GM21737 (cell line): Measurements from ENCODE around the gene ASCC1.
"Not testable (repeated sequence)": the region's sequence is repeated elsewhere in the genome, so short reads cannot be mapped to it uniquely, and the experiment has no call there.

ENCODE experiments used
- ATAC-seq: cut with Tn5 transposase; IDR thresholded peaks from one replicate; pipeline ENCODE4 v1.9.1; 2021; ENCODE audit warnings: mild to moderate bottlenecking, moderate library complexity; ENCODE audit not compliant: unreplicated experiment

The ASCC1 gene

DNA sequence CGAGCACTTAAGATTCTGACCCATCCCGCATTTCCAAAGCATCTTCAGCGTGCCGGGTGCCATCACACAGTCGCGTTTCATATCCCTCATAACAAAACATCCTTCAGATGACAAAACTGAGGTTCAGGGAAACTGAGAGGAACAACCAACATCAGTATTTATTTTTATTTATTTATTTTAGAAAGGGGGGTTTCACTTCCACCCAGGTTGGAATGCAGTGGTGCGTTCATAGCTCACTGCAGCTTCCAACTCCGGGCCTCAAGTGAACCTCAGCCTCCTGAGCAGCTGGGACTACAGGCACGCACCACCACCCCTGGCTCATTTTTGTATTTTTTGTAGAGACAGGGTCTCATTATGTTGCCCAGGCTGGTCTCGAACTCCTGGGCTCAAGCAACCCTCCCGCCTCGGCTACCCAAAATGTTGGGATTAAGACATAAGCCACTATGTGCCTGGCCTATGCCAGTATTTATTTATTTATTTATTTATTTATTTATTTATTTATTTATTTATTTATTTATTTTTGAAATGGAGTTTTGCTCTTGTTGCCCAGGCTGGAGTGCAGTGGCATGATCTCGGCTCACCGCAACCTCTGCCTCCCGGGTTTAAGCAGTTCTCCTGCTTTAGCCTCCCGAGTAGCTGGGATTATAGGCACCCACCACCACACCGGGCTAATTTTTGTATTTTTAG lies 33.2 kb upstream of the ASCC1 start:
- ATAC-seq = peak; percentile 16

DNA sequence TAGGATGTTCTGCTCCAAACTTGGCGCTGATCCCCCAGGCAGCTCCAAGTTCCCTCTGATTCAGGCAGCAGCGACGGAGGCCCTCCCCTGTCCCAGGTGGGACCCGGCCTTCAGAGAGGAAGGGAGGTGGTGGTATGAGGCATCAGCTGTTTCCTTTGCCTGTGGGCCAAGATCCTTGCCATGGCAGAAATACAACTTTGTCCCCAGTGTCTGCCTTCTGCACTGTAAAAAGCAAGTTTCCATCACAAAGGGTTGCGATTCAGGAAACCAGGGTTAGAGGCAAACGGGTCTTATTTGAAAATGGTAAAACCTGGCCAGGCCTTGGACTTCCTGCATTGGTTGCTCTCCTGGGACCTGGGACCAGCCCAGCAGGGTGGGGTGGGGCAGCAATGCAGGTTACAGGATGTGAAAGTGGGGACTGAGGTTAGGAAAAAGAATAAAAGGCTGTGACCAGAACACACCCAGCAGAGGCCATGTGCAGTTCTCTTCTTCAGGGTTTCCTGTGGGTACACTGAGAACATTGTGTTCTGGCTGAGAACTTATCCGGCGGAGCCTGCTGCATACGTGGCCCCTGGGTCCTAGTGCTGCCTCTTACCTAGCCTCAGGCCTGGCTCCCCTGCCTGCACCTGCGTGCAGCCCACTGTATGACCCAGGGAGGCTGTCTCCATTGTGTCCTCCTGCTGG lies 32.5 kb upstream of the ASCC1 start:
- ATAC-seq = peak; percentile 78

DNA sequence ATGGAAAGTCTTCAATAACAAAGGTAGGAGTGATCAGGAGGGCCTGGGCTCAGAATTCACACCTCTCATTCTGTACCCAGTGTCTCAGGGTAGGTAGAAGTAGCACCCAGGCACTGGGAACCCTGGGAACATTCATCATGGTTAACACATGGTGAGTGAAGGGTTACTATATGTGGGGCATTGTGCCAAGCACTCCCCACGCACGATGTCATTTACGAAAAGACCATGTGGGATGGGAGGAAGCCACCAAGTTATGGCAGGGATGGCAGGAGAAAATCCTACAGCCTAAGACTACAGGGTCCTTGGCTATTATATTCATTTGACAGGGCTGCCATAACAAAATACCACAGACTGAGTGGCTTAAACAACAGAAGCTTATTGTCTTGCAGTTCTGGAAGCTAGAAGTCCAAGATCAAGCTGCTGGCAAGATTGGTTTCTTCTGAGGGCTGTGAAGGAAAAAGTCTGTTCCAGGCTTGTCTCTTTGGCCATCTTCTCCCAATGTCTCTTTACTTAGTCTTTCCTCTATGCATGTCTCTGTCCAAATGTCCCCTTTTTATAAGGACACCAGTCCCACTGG lies 30.0 kb upstream of the ASCC1 start:
- no peak for ATAC-seq

DNA sequence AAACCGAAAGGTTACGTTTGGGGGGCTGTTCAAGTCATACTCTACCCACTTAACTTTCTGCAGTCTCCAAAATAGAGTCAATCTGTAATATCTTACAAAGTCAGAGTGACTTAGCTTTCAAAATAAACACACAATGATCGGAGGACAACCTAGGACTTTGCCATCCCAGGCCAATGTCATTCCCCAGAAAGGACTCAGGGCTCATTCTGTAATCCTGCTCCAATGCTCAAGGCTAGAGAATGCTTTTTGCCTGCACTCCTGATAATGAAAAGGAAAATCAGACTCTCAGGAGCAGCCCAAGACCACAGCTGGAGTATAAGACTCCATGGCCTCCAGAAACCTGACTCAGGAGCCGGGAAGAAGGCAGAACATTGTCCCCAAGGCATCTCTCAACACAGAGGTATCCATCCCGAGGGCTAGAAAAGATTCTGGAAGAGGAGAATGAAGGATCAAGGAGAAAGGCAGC lies 28.5 kb upstream of the ASCC1 start:
- ATAC-seq = no peak

DNA sequence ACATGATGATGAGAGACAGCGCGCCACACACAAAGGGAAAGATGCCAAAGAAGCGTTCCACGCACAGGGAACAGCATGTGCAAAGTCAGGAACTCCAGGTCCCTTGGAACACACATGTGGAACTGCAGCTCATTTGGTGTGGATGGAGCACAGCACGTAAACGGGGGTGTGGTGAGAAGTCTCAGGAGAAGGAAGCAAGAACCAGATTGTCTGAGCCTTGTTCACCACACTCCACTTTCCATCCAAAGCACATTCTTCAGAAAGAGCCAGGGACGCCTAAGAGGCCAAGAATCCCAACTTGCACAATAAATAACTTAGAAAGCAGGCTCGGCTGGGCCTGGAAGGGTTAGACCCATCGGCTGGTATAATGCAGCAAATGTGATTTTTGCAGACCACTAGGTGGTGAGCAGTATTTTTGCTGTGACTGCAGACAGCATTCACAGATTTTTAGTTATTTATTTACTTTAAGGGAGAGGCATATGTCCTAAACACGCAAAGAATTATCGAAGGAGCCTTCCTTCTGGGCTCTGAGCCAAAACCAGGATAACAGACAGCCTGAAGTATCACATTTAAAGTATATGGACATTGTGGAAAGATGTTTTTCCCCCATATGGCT lies 27.9 kb upstream of the ASCC1 start:
- ATAC-seq = no peak

DNA sequence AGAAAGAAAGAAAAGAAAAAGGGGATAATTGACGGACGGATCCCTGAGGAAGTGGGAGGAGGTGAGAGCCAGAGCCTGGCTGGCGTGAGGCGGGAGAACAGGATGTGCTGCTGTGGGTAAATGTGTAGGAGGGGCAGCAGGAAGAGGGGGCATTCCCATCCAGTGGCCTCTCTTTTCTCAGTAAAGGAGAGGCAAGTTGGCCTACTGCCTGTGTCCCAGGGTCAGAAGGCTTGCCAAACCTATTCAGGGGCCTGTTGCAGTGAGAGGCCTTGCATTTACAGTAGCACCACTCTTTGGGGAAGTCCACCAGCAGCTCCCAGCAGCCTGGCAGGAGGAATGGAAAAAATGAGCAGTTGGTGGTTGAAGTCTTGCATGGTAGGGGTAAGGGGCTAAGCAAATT lies 26.6 kb upstream of the ASCC1 start:
- ATAC-seq = no peak

DNA sequence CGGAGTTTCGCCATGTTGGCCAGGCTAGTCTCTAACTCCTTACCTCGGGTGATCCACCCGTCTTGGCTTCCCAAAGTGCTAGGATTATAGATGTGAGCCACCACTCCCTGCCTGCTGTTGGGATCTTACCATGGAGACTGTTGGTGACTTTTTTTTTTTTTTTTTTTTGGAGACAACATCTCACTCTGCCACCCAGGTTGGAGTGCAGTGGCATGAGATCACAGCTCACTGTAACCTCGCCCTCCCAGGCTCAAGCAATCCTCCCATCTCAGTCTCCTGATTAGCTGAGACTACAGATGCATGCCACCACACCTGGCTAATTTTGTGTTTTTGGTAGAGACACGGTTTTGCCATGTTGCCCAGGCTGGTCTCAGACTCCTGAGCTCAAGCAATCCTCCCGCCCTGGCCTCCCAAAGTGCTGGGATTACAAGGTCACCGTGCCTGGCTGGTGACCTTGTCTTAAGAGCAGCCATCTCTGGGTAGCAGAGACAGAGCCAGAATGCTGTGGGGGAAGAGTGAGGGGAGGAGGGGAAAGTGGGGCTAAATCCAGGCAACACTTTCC lies 25.7 kb upstream of the ASCC1 start:
- no peak for ATAC-seq

DNA sequence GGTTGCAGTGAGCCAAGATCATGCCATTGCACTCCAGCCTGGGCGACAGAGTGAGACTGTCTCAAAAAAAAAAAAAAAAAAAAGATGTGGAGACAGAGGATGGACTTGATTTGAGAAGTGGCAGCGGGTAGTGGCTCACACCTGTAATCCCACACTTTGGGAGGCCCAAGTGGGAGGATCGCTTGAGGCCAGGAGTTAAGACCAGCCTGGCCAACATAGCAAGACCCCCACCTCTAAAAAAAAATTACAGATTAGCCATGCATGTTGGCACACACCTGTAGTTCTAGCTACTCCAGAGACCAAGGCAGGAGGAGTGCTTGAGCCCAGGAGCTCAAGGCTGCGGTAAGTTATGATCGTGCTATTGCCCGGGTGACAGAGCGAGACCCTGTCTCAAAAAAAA lies 24.3 kb upstream of the ASCC1 start:
- no peak for ATAC-seq

DNA sequence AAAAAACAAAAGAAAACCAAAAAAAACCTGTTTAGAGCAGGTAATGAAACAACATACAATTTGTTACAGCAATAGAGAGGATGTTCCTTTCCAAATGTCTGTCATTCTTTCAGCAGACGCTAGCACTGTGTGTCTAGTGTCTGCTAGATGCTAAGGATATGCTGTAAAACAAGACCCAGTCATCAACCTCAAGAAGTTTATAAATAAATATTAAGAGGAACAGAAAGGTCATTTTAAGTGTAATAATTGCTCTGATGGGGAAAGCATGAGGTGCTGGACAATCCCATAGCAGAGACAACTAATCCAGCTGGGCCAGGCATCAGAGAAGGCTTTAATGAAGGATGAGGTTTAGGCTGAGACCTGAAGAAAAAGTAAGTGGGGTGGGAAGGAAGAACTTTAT lies 23.3 kb upstream of the ASCC1 start:
- no peak for ATAC-seq

DNA sequence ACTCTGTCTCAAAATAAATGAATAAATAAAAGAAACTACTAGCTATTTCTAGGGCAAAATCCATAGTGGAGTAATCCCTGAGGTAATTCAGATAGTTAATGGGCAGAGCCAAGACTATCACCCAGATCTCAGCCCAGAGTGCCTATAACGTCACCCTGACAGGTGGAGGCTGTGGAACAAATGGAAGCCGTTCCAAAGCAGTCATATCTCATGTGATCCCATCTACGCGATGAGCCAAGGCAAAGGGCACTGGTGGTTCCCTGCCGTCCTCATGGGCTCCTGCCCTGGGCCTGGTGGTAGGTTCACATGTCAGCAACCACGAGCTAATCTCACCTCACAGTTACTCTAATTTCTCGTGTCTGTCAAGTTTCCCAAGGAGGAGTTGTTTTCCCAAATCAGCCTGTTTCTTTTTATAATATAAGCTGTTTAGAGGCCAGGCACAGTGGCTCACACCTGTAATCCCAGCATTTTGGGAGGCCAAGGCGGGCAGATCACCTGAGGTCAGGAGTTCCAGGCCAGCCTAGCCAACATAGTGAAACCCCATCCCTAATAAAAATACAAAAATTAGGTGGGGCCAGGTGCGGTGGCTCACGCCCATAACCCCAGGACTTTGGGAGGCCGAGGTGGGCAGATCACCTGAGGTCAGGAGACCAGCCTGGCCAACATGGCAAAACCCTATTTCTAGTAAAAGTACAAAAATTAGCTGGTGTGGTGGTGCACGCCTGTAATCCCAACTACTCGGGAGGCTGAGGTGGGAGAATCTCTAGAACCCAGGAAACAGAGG lies 22.5 kb upstream of the ASCC1 start:
- ATAC-seq = no peak

DNA sequence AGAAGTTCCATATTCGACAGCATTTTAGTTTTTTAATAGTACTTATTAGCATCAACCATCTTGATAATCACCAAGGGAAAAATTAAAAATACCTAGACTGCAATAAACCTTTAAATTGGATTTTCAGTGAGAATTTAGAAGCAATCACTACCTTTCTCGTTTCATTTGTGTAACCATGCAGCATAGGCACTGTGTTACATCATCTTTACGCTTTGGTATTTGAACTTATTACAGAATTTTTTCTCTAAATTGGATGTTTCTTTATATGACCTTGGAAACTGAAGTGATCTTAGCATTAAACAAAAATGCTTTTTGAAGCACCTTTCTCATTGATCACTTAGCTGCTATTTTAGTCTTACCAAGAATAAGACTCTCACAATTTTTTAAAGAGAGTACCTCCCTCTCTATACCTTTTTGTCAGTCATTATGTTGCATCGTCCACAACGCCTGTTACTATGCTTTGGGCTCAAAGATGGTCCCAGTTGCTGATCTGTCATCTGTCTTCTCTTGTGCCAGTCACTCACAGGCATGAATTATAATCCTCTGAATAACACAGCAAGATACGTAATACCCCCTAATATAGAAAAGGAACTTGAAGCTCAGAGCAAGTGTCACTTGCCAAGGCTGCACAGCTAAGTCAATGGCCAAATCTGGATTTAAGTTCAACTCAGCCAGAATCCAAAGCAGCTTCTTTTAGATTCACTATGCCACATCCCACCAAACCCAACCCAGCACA lies 19.6 kb upstream of the ASCC1 start:
- ATAC-seq = no peak

DNA sequence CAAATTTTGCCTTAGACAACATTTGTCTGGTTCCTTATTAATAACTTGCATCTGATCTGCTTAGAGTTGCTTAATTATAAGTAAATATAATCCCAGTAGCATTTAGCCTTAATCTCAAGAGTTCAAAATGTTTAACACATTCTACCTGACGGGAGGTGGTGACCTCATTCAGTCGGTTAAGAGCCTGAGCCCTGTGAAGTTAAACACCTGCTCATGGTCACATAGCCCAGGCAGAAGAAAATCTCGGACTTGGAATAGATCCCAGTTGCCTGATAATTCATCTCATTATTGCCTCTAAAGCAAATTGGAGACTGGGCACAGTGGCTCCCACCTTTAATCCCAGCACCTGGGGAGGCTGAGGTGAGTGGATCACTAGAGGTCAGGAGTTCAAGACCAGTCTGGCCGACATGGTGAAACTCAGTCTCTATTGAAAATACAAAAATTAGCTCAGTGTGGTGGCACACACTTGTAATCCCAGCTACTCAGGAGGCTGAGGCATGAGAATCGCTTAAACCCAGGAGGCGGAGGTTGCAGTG lies 18.6 kb upstream of the ASCC1 start:
- ATAC-seq = no peak

DNA sequence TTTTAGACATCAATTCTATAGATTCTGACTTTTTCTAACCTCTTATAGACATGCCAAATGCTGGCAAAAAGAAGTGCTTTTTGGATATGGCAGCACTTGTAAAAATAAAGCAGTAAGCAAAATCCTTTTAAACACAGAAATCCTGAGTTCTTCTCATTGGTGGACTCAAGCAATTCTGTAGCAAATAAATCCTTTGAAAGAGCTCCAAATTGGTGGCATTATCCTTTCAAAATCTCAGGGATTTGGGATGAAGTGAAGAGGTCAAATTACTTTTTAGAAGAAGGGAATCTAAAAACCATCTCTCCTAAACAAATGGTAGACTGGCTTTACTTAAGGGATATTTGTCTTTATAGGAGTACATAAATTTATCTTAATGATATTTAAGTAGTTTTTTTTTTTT lies 17.5 kb upstream of the ASCC1 start:
- ATAC-seq = no peak

DNA sequence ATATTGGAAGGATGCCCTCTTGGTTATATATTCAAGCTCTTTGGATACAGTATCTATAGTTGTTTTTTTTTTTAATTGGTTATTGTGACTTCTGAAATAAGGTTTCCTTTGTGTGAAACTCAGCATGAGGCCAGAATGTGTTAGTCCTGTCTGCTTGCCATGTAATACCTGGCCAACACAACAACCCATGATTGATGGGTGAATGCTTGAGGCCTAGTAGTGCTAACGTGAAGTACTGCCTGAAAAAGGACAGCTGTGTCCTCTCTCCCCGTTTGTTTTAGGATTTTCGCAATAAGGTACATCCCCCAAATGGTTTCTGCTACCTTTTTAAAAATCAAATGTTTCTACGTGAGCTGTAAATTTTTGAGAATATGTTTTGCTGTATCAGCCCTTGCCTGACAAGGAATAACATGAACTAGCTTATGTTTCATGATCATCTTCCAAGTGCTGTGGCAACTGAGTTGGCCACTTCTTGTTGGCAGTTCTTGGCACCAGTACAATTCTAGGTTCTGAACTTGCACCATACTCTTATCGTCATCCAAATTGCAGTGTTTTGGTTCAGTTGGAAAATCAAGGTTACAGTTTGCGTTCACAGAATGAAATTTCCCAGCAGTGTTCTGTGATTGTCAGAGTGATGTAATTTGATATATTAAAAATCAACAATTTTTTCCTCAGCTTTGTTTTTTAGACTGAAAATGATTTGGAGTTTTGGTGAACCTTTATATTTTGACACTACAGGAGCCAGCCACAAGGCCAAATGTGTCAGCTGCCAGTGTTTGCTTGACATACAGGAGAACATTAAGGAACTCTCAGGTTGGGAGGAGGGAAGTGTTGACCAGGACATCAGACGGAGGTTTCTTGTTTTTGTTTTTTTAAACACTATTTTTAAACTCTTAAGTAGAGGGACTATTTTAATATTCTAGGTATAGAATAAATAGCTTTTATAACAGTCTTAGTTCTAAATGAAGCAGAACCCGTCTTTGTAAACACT lies 13.5 kb upstream of the ASCC1 start:
- no peak for ATAC-seq

DNA sequence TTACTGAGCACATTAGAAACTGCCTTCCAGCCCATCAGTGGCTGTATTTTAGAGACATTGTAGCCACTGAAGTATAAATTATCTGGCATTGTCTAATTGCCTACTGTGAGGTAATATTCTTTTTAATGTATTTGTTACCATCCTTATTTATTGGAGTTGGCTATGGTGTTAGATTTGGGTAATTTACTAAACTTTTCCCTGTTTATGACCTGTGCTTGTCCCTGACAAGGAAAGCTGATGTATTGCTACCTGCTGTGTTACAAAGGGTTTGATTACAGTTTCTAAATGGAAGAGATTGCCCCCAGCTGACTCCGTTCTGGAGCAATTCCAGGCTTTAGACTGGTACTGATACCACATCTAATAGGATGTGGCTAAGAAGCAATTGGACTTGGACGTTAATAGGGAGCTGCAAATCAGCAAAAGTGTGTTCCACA lies 12.3 kb upstream of the ASCC1 start:
- no peak for ATAC-seq

DNA sequence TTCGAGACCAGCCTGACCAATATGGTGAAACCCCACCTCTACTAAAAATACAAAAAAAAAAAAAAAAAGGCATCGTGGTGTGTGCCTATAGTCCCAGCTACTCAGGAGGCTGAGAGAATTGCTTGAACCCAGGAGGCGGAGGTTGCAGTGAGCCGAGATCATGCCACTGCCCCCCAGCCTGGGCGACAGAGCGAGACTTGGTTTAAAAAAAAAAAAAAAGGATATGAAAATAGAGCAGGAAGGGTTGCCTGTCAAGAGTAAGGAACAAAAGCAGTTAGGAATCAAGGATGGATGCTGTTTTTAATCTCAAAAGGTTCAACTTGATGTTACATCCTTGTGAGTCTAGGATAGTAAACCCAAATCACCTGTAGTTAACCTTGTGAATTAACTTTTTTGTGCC lies 11.8 kb upstream of the ASCC1 start:
- ATAC-seq = no peak

DNA sequence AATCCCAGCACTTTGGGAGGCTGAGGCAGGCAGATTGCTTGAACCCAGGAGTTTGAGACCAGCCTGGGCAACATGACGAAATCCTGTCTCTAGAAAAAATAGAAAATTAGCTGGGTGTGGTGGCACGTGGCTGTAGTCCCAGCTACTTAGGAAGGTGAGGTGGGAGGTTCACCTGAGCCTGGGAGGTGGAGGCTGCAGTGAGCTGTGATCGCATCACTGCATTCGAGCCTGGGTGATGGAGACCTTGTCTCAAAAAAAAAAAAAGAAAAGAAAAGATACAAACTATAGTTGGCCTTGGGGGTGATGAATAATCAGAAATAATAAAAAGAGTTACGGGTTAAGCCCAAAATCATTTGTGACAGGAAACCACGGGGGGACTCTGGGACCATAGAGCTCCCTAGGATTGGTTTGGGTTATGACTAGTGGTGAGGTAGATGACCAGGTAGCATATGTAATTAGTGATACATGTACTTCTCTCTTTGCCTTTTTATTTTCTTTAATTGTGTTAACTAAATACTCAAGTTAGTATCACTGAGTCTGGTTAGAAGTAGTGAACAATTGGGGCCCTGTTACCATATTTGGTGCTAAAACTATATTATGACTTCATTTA lies 10.4 kb upstream of the ASCC1 start:
- no peak for ATAC-seq

DNA sequence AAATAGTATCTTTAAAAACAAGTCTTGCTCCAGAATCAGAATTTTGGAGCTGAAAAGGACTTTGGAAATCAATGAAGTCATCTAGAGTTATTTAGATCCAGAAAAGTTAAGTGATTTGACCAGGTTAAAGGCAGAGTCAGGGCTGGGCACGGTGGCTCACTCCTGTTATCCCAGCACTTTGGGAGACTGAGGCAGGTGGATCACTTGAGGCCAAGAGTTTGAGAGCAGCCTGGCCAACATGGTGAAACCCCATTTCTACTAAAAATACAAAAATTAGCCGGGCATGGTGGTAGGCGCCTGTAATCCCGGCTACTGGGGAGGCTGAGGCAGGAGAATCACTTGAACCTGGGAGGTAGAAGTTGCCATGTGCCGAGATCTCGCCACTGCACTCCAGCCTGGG lies 8.1 kb upstream of the ASCC1 start:
- not testable (repeated sequence) for ATAC-seq
